MCF 10A (cell line): Measurements from ENCODE around the gene SEPTIN8. TPM values are rescaled to one million over a fixed set of nuclear protein-coding genes. Genes with fewer than 3 reads are reported as not detected.

Experiments used
- BruUV-seq: library from RNA; stranded (reverse); fragments of 400-500 nt; replicated peaks from 2 replicates; lab custom pipeline; 2021; lab: Mats Ljungman, UMichigan
- CTCF ChIA-PET: fragments of 300-600 bp; sonication (Branson Sonifier 250); formaldehyde crosslinking; extraction: SDS; loops from one replicate; lab custom pipeline; 2021; ENCODE audit warnings: antibody characterized with exemption, inconsistent platforms; lab: Yijun Ruan, JAX
- POLR2A ChIA-PET: fragments of 300-600, 350-650 bp; sonication (Branson Sonifier 250); formaldehyde crosslinking; extraction: SDS; loops from one replicate; lab custom pipeline; 2020; ENCODE audit warnings: antibody characterized with exemption, inconsistent platforms; lab: Yijun Ruan, JAX
- DNase-seq: peaks from one replicate; pipeline ENCODE4 v3.0.0-alpha.2; 2018; ENCODE audit not compliant: unreplicated experiment
- H3K27ac Mint-ChIP-seq: one replicate; pipeline ENCODE4 v1.8.0; 2022; ENCODE audit warnings: mild to moderate bottlenecking, low read depth, mixed read lengths; ENCODE audit not compliant: unreplicated experiment
- H3K27me3 Mint-ChIP-seq: one replicate; pipeline ENCODE4 v1.8.0; 2022; ENCODE audit warnings: mixed read lengths; ENCODE audit not compliant: insufficient read depth, unreplicated experiment
- H3K36me3 Mint-ChIP-seq: one replicate; pipeline ENCODE4 v1.8.0; 2022; ENCODE audit warnings: mild to moderate bottlenecking, moderate library complexity, mixed read lengths; ENCODE audit not compliant: insufficient read depth, unreplicated experiment
- H3K4me1 Mint-ChIP-seq: one replicate; pipeline ENCODE4 v1.8.0; 2022; ENCODE audit warnings: mixed read lengths; ENCODE audit not compliant: insufficient read depth, unreplicated experiment
- H3K4me3 Mint-ChIP-seq: one replicate; pipeline ENCODE4 v1.8.0; 2022; ENCODE audit warnings: mild to moderate bottlenecking, moderate library complexity, mixed read lengths; ENCODE audit not compliant: unreplicated experiment
- H3K9me3 Mint-ChIP-seq: one replicate; pipeline ENCODE4 v1.8.0; 2022; ENCODE audit warnings: mixed read lengths; ENCODE audit not compliant: unreplicated experiment
- intact Hi-C: fragments of 100-400 bp; cut with micrococcal nuclease; formaldehyde crosslinking; loops from 2 replicates; pipeline ENCODE4 v1.14.1; 2022
- total RNA-seq: library from RNA; stranded (reverse); gene quantifications from 2 replicates; pipeline ENCODE4 v1.2.3, GENCODE V29; 2022
- TF ChIP-seq, protein P1 (sequence below): fragments of 200-600 bp; IDR thresholded peaks from one replicate; pipeline ENCODE4 v1.8.0; 2022; ENCODE audit warnings: antibody characterized with exemption, mild to moderate bottlenecking; ENCODE audit not compliant: unreplicated experiment

The SEPTIN8 gene
- total RNA-seq, 1 experiment from 2014 or later, result 34.8 TPM

DNA sequence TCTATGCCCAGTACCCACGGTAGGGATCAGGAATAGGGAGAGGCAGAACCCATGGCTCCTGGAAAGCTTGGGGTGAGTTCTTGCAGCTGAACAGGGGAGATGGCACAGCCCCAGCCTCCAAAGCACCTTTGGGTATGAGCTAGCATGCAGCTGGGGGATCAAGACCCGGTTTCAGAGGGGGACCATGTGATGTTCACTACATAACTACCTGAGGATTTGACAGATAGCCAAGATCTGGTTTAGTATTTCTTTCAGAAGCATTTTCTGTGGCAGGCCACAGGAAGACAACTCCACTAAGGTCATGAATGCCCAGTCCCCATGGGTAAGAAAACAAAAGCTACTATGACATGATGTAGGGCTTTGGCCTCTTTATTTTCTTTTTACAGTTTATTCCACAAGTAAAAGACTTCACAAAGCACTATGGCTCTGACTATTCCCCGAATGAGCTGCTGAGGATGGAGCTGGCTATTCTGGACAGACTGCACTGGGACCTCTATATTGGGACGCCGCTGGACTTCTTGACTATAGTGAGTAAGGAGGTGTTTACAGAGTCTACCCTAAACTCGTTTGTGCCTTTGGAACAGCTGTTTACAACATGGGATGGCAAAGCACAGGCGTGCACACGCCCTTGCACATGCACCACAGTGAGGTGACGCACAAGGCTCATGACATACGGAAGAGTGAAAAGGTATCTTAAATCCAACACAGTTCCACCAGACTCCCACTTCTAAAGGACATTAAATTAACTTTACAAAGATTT lies 26.4 kb downstream of the SEPTIN8 start:
- H3K4me1 Mint-ChIP-seq, result no peaks in the 10 kb centered on the region
- no peaks in the 10 kb centered on the region for H3K9me3 Mint-ChIP-seq
- no peak overlapping the region for H3K4me3 Mint-ChIP-seq
- no TSS peak for BruUV-seq
- no peak for DNase-seq
- CTCF ChIA-PET, result interaction anchor here (0.6 to 1.4 kb wide), 2 partner anchors 34 to 70 kb away, joined by 3 to 11 read pairs; no protein-coding TSS in a partner anchor
- intact Hi-C loops, result no loop called here
- no peaks in the 10 kb centered on the region for H3K36me3 Mint-ChIP-seq
- POLR2A ChIA-PET, result interaction anchor here (3.8 kb wide), 1 partner anchor 13 kb away, joined by 10 read pairs; the partner anchor contains the start of gene KIF3A
- TF ChIP-seq, protein P1, sequence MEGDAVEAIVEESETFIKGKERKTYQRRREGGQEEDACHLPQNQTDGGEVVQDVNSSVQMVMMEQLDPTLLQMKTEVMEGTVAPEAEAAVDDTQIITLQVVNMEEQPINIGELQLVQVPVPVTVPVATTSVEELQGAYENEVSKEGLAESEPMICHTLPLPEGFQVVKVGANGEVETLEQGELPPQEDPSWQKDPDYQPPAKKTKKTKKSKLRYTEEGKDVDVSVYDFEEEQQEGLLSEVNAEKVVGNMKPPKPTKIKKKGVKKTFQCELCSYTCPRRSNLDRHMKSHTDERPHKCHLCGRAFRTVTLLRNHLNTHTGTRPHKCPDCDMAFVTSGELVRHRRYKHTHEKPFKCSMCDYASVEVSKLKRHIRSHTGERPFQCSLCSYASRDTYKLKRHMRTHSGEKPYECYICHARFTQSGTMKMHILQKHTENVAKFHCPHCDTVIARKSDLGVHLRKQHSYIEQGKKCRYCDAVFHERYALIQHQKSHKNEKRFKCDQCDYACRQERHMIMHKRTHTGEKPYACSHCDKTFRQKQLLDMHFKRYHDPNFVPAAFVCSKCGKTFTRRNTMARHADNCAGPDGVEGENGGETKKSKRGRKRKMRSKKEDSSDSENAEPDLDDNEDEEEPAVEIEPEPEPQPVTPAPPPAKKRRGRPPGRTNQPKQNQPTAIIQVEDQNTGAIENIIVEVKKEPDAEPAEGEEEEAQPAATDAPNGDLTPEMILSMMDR, result no peak
- H3K27me3 Mint-ChIP-seq, result peaks cover 2% of the 10 kb centered on the region
- no peak overlapping the region for H3K27ac Mint-ChIP-seq

DNA sequence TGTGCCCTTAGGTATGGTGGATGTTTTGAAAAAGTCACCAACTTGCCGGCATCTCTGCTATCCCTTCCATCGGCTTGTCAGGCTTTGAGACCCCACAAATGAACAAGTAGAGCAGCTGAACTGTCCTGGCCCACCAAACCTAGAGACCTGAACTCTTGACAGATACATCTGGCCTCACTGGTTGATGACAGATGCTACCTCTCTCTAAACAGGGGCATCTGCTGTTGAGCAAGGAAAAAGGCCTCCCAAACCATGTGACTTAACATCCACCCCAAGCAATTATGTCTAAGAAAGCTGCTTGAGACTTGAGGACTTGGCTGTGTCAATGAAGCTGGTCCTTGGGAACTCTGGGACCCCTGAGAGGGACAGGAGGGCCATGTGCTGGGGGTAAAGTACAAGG lies 27.5 kb downstream of the SEPTIN8 start:
- Mint-ChIP-seq H3K9me3 (no peaks in the 10 kb centered on the region), H3K36me3 (no peaks in the 10 kb centered on the region), H3K27ac (no peak overlapping the region), H3K27me3 (peaks cover 13% of the 10 kb centered on the region), H3K4me3 (no peak overlapping the region), H3K4me1 (no peaks in the 10 kb centered on the region)
- intact Hi-C loops, result no loop called here
- ChIA-PET CTCF (interaction anchor here (1.4 kb wide), 1 partner anchor 8 kb away, joined by 7 read pairs; no protein-coding TSS in a partner anchor), POLR2A (interaction anchor here (0.6 to 3.8 kb wide), 3 partner anchors 12 to 16 kb away, joined by 3 to 10 read pairs (median 4); partner anchors contain the start of gene KIF3A)
- BruUV-seq, result no TSS peak
- TF ChIP-seq, protein P1, result no peak
- DNase-seq, result no peak

DNA sequence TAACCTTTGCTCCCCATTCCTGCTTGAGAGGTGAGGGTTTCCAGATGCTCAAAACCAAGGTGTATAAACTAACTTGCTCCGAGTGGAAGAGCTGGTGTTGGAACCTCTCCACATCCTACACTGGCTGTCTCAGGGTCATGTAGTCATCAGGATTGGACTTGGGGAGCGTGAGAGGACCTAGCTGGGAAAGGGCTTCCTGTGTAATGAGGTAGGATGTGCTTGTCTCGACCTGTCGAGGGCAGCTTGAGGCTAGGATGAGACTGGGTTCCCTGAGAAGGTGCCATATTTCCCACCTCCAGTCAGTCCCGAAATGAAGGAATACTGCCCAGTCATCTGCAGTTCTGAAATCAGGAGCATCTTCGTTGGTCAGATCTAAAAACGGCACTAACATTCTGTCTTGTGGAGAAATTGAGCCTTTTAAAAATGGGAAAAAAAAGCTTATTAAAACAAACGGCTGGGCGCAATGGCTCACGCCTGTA lies 28.5 kb downstream of the SEPTIN8 start:
- H3K4me1 Mint-ChIP-seq, result no peaks in the 10 kb centered on the region
- intact Hi-C loops, result no loop called here
- POLR2A ChIA-PET, result interaction anchor here (0.5 to 3.8 kb wide), 3 partner anchors 11 to 18 kb away, joined by 3 to 10 read pairs (median 5); partner anchors contain the start of gene KIF3A
- H3K4me3 Mint-ChIP-seq, result no peak overlapping the region
- H3K27me3 Mint-ChIP-seq, result peaks cover 15% of the 10 kb centered on the region
- no peak for DNase-seq
- TF ChIP-seq, protein P1, result no peak
- no peak overlapping the region for H3K27ac Mint-ChIP-seq
- H3K36me3 Mint-ChIP-seq, result no peaks in the 10 kb centered on the region
- CTCF ChIA-PET, result interaction anchor here (1.4 kb wide), 1 partner anchor 9 kb away, joined by 7 read pairs; no protein-coding TSS in a partner anchor
- BruUV-seq, result no TSS peak
- no peaks in the 10 kb centered on the region for H3K9me3 Mint-ChIP-seq
